Measurements from ENCODE around the gene WWC2.

DNA sequence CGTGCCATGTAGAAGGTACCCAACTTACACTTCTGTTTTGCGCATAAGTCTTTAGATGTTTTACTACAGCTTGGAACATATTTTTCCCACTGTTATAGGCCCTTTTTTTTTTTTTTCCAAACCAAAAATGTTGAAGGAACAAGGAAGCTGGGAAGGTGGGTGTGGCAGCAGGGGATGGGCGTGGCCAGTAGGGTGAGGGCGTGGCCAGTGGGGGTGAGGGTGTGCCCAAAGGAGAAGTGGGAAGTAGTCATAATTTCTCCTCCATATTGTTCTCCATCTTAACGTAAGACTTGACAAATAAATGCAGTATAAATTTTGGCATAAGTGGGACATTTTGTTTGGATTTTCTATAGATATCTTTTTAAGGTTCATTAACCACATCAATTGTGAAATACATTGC is 190.6 kb downstream of the WWC2 start:
- TF ChIP-seq, protein P1, sequence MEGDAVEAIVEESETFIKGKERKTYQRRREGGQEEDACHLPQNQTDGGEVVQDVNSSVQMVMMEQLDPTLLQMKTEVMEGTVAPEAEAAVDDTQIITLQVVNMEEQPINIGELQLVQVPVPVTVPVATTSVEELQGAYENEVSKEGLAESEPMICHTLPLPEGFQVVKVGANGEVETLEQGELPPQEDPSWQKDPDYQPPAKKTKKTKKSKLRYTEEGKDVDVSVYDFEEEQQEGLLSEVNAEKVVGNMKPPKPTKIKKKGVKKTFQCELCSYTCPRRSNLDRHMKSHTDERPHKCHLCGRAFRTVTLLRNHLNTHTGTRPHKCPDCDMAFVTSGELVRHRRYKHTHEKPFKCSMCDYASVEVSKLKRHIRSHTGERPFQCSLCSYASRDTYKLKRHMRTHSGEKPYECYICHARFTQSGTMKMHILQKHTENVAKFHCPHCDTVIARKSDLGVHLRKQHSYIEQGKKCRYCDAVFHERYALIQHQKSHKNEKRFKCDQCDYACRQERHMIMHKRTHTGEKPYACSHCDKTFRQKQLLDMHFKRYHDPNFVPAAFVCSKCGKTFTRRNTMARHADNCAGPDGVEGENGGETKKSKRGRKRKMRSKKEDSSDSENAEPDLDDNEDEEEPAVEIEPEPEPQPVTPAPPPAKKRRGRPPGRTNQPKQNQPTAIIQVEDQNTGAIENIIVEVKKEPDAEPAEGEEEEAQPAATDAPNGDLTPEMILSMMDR (IDR thresholded peaks at IDR 0.05), result no peak
- TF ChIP-seq EP300 (IDR thresholded peaks at IDR 0.05; ENCODE audit: low read depth), result no peak
- TF ChIP-seq POLR2A (IDR thresholded peaks at IDR 0.05), result no peak
